A549 (cell line): ENCODE data around the gene KSR2.

Experiments
- ESRRA ChIP-seq: fragments of 150-350 bp; IDR thresholded peaks from 2 replicates; pipeline ENCODE4 v1.6.1; 2014; ENCODE audit warnings: mild to moderate bottlenecking, low read length, borderline replicate concordance
- POLR2A ChIP-seq: IDR thresholded peaks from 2 replicates; pipeline ENCODE4 v1.6.1; 2012; ENCODE audit warnings: mild to moderate bottlenecking, low read length
- POLR2AphosphoS2 ChIP-seq: conservative IDR thresholded peaks from 2 replicates; pipeline ENCODE4 v1.6.1; 2012; ENCODE audit warnings: low read length, improper control_type of control experiment, inconsistent platforms
- TF ChIP-seq, protein P1 (sequence below): fragments of 200-600 bp; sonication (generic); IDR thresholded peaks from 2 replicates; pipeline ENCODE4 v1.6.1; 2016; ENCODE audit warnings: antibody characterized with exemption, mild to moderate bottlenecking, moderate library complexity
- TF ChIP-seq, protein P2 (sequence below): fragments of >200 bp; sonication (Bioruptor Twin); formaldehyde crosslinking; IDR thresholded peaks from 3 replicates; pipeline ENCODE4 v1.5.1; 2016
- TF ChIP-seq, protein P3 (sequence below): fragments of 450-650 bp; IDR thresholded peaks from 2 replicates; pipeline ENCODE4 v1.6.1; 2014; ENCODE audit warnings: antibody characterized with exemption

DNA sequence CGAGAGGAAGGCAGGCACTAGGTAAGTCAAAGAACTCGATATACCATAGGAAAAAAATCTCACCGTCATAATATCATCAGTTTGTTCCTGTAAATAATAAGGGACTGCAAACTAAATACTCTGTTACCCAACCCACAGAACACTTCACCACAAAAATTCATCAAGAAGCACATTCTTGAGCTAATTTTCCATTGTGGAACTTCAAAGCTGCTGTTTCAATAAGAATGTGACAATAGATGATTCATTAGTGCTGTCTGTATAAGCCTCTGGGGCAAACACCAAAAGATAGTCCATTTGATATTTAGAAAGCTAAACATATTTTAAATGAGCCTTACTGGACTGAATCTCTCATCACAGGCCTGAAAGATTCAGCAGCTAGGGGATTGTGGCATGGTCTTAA is 219.4 kb downstream of the KSR2 start:
- TF ChIP-seq POLR2A (no peak), ESRRA (no peak), POLR2AphosphoS2 (no peak)
- TF ChIP-seq, protein P1, sequence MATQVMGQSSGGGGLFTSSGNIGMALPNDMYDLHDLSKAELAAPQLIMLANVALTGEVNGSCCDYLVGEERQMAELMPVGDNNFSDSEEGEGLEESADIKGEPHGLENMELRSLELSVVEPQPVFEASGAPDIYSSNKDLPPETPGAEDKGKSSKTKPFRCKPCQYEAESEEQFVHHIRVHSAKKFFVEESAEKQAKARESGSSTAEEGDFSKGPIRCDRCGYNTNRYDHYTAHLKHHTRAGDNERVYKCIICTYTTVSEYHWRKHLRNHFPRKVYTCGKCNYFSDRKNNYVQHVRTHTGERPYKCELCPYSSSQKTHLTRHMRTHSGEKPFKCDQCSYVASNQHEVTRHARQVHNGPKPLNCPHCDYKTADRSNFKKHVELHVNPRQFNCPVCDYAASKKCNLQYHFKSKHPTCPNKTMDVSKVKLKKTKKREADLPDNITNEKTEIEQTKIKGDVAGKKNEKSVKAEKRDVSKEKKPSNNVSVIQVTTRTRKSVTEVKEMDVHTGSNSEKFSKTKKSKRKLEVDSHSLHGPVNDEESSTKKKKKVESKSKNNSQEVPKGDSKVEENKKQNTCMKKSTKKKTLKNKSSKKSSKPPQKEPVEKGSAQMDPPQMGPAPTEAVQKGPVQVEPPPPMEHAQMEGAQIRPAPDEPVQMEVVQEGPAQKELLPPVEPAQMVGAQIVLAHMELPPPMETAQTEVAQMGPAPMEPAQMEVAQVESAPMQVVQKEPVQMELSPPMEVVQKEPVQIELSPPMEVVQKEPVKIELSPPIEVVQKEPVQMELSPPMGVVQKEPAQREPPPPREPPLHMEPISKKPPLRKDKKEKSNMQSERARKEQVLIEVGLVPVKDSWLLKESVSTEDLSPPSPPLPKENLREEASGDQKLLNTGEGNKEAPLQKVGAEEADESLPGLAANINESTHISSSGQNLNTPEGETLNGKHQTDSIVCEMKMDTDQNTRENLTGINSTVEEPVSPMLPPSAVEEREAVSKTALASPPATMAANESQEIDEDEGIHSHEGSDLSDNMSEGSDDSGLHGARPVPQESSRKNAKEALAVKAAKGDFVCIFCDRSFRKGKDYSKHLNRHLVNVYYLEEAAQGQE, result no peak
- TF ChIP-seq, protein P2, sequence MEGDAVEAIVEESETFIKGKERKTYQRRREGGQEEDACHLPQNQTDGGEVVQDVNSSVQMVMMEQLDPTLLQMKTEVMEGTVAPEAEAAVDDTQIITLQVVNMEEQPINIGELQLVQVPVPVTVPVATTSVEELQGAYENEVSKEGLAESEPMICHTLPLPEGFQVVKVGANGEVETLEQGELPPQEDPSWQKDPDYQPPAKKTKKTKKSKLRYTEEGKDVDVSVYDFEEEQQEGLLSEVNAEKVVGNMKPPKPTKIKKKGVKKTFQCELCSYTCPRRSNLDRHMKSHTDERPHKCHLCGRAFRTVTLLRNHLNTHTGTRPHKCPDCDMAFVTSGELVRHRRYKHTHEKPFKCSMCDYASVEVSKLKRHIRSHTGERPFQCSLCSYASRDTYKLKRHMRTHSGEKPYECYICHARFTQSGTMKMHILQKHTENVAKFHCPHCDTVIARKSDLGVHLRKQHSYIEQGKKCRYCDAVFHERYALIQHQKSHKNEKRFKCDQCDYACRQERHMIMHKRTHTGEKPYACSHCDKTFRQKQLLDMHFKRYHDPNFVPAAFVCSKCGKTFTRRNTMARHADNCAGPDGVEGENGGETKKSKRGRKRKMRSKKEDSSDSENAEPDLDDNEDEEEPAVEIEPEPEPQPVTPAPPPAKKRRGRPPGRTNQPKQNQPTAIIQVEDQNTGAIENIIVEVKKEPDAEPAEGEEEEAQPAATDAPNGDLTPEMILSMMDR, result no peak
- TF ChIP-seq, protein P3, sequence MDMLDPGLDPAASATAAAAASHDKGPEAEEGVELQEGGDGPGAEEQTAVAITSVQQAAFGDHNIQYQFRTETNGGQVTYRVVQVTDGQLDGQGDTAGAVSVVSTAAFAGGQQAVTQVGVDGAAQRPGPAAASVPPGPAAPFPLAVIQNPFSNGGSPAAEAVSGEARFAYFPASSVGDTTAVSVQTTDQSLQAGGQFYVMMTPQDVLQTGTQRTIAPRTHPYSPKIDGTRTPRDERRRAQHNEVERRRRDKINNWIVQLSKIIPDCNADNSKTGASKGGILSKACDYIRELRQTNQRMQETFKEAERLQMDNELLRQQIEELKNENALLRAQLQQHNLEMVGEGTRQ, result no peak
